NOMO-1 treated with DMSO at 0.1 percent for 48 hours (cell line): ENCODE results near the gene NECTIN1.

Experiments
- DNase-seq: peaks from one replicate; lab custom pipeline; 2025; ENCODE audit not compliant: unreplicated experiment; lab: John Stamatoyannopoulos, UW

Gene NECTIN1

GRCh38 chr11:119673759-119674336, 55.2 kb downstream of the NECTIN1 start:
- peak; percentile 73 for DNase-seq

GRCh38 chr11:119673052-119673758, 55.8 kb downstream of the NECTIN1 start:
- DNase-seq = no peak

DNA sequence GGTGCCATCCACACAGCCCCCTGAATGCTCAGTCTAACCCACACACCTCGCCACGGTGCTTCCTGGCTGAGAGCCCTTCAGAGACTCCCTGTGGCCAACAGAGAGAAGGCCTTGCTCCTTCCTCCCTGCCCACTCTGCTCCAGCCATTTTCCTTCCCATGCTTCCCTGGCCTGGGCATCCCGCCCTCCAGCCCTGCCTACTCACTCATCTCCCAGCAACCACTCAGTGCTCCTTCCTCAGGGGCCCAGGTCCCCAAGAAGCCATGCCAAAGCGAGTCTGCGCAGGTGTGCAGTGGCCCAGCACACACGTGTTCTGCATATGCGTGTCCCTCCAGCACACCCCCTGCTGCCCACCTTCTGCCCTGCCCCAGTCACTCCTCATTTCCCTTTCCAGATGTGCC, 56.4 kb downstream of the NECTIN1 start:
- no peak for DNase-seq

DNA sequence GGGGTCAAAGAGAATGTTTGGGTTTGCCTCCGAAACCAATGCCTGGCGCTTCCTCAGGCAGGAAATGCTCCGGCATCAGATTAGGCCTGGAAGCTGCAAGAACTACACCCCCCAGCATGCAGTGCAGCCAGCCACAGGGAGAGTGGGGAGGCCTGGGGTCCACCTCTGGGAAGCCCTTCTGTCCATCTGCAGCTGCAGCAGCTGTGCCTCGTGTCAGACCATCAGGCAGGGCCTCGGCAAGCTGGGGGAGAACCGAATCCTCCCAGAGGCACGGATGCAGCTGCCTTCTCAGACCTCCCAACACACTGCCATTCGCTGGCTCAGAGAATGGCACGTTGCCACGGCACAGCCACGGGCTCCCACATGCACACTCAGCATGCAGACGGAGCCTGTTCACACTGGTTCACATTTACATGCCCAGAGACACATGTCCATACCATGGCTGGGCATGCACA, 57.4 kb downstream of the NECTIN1 start:
- no peak for DNase-seq

DNA sequence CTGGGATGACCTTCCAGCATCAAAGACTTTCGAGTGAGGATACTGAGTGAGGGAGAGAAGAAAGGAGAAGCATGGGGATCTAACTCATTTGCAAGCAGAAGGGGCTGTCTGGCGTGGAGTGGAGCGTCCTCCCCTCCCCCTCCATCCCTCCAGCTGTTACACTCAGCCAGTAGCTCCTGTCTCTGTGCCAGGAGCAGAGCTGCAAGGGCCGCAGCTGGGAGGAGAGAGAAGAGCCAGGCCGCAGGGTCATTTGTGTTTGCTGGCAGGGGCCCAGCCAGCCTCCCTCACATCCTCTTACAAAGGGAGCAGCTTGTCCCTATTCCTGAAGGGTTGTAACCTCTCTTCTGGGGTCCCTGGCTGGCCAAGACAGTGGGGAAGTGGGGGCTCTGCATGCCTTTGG, 57.9 kb downstream of the NECTIN1 start:
- DNase-seq = no peak

DNA sequence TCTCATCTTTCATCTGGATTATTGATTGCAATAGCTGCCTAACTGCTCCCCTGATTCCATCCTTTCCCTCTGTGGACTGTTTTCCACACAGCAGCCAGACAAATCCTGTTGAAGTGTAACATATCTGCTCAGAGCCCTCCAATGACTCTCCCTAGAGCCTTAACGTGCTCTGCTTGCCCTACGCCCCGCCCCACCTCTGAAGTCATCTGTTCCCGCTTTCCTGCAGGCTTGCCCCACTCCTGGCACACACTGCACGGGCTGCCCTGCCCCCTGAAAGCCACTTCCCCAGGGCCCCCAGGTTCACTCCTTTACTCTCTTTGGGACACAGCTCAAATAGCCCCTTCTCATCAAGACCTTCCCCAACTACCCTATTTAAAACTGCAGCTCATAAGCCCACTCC, 59.5 kb downstream of the NECTIN1 start:
- DNase-seq = no peak

- DNase-seq = no peak
Observed at GRCh38 chr11:119668676-119669075, 60.3 kb downstream of the NECTIN1 start.

DNA sequence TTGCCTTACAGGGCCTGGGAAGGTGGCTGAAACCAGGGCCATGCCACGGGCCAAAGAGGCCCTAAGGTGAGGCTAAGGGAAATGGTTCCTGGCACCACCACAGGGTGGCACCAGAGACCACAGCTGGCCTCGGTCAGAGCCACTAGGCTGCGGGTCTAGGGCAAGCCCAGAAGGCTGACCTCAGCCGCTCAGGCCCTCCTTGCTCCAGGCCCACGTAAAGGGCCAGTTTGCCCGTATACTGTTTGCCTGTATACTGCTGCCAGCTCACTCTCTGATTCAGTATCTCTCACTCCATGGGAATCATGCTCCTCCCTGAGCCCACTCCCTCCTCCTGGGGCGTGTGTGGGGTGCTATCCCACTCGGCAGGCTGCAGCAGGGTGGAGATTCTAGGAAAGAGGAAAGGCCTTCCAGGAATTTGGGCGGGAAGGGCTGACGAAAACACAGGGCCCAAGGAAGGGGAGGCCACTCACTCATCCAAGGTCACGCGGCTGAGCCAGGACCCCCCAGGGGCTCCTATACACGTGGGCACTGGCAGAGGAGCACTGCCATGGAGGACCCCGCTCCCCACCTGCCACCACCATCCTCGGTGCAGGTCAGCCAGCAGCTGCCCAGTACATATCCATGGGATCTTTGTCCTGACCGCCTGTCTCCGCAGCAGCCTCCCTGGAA, 62.4 kb downstream of the NECTIN1 start:
- DNase-seq = peak; percentile 44

DNA sequence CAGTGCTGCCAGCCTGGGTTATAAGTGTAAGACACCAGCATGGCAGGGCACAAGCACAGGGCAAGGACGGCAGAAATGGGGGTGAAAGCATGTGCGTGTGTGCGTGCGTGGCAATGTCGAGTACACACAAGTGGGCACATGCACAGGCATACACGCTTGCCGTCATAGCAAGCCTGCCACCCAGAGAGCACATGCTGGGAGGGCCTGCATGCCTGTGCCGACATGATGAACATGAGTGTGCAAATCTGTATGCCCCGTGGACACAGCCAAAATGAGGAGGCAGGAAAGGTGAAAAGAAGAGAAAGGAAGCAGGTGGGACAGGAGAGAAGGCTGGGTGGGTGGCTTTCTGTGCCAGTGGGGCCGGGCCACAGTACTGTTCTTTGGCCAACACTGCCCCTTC, 62.9 kb downstream of the NECTIN1 start:
- DNase-seq = no peak

GRCh38 chr11:119664701-119665420, 64.1 kb downstream of the NECTIN1 start:
- no peak for DNase-seq

- DNase-seq = no peak
Observed at GRCh38 chr11:119664063-119664572, 64.9 kb downstream of the NECTIN1 start.

DNA sequence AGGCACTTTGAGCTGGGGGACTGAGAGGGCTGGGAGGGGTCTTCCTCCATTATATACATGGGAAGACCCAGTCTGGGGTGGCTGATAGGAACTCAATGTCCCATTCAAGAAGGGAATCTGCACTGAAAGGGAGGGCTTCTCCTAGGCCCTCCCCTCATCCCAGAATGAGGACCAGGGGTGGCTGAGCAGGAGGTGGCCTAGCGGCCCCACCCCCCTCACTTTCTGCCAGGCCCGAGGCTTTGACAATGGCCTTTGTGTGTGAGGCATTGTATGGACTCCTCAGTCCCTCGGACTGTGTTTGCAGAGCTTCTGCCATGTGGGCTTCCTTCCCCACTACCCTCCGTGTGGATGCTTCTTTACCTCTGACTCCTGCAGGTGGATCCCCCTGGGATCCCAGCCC, 65.7 kb downstream of the NECTIN1 start:
- DNase-seq = no peak

GRCh38 chr11:119661226-119661625, 67.8 kb downstream of the NECTIN1 start:
- no peak for DNase-seq

DNA sequence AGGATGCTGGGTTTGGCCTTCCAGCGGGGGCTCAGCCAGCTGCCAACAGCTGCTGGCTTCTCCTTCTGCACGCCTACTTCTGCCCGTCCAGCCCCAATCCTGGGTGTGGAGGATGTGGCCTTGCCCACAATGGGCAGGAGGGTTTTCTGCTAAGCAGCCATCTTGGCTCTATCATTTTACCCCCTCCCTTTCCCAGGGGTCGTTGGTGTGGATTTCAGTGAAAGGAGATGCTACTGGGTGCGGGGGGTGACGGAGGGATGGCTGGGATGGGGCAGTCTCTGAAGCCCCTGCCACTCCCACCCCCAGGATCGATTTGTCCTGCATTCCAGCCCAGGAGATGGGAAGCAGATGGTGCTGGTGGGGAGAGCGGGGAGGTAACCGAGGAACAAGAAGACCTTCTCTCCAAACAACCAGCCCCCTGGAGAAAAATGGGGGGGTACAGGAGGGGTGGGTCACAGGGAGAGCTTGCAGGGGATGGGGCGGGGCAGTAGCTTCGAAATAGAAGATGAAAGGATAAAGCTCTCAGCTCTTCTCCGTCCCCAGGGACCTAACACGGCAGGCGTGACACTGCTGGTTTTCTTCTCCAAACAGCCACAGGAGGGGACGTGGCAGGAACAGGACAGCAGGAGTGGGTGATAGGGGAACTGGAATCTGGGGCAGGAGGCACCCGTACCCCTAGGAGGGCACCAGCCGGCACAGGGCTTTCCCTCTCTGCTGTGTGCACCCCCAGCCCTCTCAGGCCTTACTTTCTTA, 68.9 kb downstream of the NECTIN1 start:
- DNase-seq = no peak

DNA sequence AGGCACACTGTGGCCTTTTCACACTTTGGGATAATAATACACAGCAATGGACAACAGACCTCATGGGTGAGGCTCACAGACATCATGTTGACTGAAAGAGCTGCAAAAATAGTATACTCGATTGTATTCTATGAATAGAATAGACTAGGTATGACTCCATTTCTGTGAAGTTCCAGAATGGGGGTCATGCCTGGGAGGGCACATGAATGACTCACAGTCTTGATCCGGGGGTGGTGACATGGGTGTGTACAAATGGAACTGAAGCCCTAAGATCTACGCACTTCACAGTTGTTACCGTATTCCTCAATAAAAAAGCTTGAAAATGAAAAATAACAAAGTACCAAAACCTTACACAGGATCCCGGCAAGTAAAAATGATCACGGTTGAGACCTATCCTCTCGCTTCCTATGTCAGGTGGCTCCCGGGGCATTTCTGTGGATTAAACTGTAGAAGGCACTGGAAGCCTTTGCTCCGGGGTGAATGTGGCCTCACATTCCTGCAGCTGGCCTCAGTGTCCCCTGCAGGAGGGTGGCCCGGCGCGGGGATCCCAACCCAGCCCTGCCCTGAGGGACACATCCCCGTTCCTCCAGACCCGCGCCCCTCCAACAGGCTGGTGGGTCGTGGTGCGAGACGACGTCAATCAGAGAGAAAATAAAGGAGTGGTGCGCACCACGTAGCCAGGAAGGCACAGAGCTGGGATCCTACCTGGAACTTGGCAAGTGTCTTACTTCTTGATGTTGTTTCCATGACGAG, 75.9 kb downstream of the NECTIN1 start:
- DNase-seq = no peak

DNA sequence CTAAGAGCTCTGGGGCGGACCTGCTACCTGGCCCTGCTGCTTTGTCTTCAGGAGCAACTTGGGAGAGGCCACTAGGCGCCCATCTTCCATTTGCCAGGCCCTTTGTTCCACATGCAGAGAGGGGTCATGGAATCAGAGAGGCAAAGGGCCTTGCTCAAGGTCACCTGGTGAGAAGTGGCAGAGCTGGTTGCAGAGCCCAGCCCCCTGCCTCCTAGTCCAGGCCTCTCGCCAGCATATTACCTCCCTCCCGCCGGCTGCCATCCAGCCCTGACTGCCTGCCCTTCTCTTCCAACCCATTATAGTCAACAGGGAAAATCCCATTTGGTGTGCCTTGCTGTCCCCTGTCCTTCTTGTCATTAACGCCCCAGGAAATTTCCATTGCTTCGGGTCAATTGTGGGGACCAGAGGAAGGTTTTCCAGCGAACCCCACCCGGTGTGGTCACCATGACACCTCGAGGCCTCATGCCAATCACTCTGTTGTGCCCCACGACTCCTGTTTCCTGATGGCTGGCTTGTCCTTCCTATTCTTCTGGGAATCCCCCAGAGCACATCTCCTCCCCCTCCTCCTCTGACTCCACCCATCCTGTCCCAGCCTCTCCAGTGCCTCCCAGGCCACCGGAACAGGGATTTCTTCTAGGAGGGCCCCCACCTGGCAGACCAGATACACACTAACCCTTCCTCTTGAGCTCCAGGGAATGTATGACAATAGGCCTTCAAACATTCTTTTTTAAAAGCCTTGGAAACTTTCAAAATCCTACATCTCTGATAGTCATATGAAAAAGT, 77.0 kb downstream of the NECTIN1 start:
- DNase-seq = no peak

GRCh38 chr11:119650251-119650650, 78.7 kb downstream of the NECTIN1 start:
- DNase-seq = no peak

DNA sequence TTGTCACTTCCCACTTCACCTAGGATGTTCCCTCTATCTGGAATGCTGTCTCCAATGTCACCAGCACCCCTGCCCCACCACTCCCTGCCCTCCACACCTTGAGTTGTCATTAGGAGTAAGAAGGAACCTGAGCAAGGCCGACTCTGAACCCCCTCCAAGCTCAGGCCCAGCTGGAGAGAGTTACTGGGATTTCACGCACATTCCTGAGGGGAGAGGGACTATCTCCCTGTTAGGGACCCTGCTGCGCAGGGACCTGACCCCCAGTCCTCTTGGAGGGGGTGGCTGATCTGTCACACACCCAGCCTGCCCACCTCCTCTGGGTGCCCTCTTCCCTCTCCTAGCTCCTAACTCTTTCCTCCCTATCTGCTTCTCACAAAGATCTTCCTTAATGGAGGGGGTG, 81.7 kb downstream of the NECTIN1 start:
- no peak for DNase-seq

DNA sequence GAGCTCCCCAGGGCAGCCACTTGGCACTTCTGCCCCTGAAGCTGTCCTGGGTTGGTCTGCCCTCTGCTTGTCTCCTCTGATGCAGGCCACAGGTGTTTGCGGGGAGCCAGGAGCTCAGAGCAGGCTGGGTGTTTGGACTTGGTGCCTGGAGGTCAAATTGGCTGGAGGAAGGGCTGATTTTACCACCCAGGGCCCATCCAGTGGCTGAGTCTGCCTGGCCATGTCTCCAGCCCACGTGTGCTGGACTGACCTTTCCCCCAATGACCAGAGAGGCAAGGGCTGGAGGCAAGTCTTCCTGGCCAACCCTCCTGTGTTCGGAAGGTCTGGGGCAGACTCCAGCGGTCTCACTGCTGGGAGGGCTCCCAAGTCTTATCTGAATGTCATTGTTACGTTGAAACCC, 84.0 kb downstream of the NECTIN1 start:
- no peak for DNase-seq
